IPS-NIHi7 (cell line): ENCODE data around the gene DHCR24.
A peak's percentile ranks its signal among the peaks of the same experiment; 100 is the strongest.
"Not testable (repeated sequence)": the region's sequence is repeated elsewhere in the genome, so short reads cannot be mapped to it uniquely, and the experiment has no call there.

ENCODE experiments used
- DNase-seq: peaks from one replicate; pipeline ENCODE4 v3.0.0; 2012; ENCODE audit warnings: mixed read lengths; ENCODE audit errors: extremely low spot score

Gene DHCR24

GRCh38 chr1:54886724-54887664 lies at the start of gene DHCR24:
Gene DHCR24 (minus strand): TSS chr1:54887195. CDS start chr1:54887119, 76 bp downstream.
- peak; percentile 100 for DNase-seq

- no peak for DNase-seq
These were observed 49.8 kb upstream of the DHCR24 start for GRCh38 chr1:54936791-54937190.

- DNase-seq = no peak
These were observed 47.9 kb upstream of the DHCR24 start for GRCh38 chr1:54934869-54935268.

- not testable (repeated sequence) for DNase-seq
These were observed 47.1 kb upstream of the DHCR24 start for GRCh38 chr1:54934081-54934480.

- no peak for DNase-seq
These were observed 44.4 kb upstream of the DHCR24 start for GRCh38 chr1:54931275-54931840.

GRCh38 chr1:54929700-54930099 lies 42.7 kb upstream of the DHCR24 start:
- DNase-seq = no peak

- DNase-seq = no peak
These were observed 41.3 kb upstream of the DHCR24 start for GRCh38 chr1:54928327-54928726.

GRCh38 chr1:54927472-54928240 lies 40.7 kb upstream of the DHCR24 start:
- DNase-seq = no peak

- no peak for DNase-seq
These were observed 40.0 kb upstream of the DHCR24 start for GRCh38 chr1:54926970-54927369.

- DNase-seq = no peak
These were observed 36.0 kb upstream of the DHCR24 start for GRCh38 chr1:54922921-54923421.

GRCh38 chr1:54922040-54922761 lies 35.2 kb upstream of the DHCR24 start:
- DNase-seq = no peak

- no peak for DNase-seq
These were observed 32.7 kb upstream of the DHCR24 start for GRCh38 chr1:54919367-54920359.

- DNase-seq = not testable (repeated sequence)
These were observed 24.1 kb upstream of the DHCR24 start for GRCh38 chr1:54911076-54911475.

- DNase-seq = no peak
These were observed 19.6 kb upstream of the DHCR24 start for GRCh38 chr1:54906586-54906985.

GRCh38 chr1:54904476-54905048 lies 17.6 kb upstream of the DHCR24 start:
- DNase-seq = no peak

- DNase-seq = no peak
These were observed 7.3 kb upstream of the DHCR24 start for GRCh38 chr1:54894271-54894670.

- no peak for DNase-seq
These were observed 5.6 kb upstream of the DHCR24 start for GRCh38 chr1:54892586-54892985.

- DNase-seq = no peak
These were observed 2.2 kb upstream of the DHCR24 start for GRCh38 chr1:54889132-54889725.

- peak; percentile 32 for DNase-seq
These were observed 1.2 kb upstream of the DHCR24 start for GRCh38 chr1:54888080-54888733.
